ENCODE measurements around the gene MAML3. TPM values are rescaled to one million over a fixed set of nuclear protein-coding genes. Genes with fewer than 3 reads are reported as not detected.

Gene MAML3
- total and polyA plus RNA-seq, 2 experiments from 2014 or later, result 1.7 to 6.5 TPM

DNA sequence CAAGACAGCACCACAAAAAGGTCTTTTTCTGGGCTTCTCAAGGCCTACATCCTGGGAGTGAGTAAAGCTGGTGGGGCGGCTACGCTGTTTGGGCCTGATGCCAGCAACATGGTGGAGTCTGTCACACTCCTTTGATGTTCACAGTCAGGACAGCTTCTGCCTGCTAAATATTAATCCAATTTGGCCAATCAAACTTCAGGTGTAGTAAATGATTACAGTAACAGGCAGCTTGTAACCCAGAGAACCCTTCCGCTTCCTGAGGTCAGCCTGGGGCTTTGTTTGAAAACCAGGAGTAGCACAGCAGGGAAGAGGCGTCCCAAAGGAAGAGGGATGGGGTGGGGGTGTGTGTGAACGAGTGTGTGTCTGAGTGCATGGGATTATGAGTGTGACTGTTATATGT, 220.4 kb downstream of the MAML3 start:
- Histone ChIP-seq H3F3A (replicated peaks; ENCODE audit: low read depth) (no peaks in the 10 kb centered on the region), H2AFZ (no peak overlapping the region), H3K4me1 (ENCODE audit: insufficient read depth) (peaks cover 19% of the 10 kb centered on the region), H4K20me1 (replicated peaks; ENCODE audit: insufficient read depth) (no peaks in the 10 kb centered on the region), H3K27ac (ENCODE audit: low read depth) (no peak overlapping the region), H3K36me3 (ENCODE audit: insufficient read depth) (no peaks in the 10 kb centered on the region), H3K4me2 (peak overlapping the region; percentile 24), H3K9me2 (ENCODE audit: insufficient read depth) (no peaks in the 10 kb centered on the region), H3K79me2 (replicated peaks; ENCODE audit: insufficient read depth) (no peaks in the 10 kb centered on the region), H3K27me3 (ENCODE audit: insufficient read depth) (no peaks in the 10 kb centered on the region), H3K4me3 (no peak overlapping the region)
- no peaks in the 10 kb centered on the region for H3K36me3 Mint-ChIP-seq (ENCODE audit: low read depth)
- no peak overlapping the region for H3K4me3 Mint-ChIP-seq
- H3K27ac Mint-ChIP-seq, result no peak overlapping the region
- DNase-seq (ENCODE audit: low spot score) (peak; percentile 39), ATAC-seq (peak; percentile 76)
- H3K27me3 Mint-ChIP-seq (ENCODE audit: insufficient read depth, low read depth, poor library complexity), result peaks cover 8% of the 10 kb centered on the region
- TF ChIP-seq ETS1 (IDR thresholded peaks at IDR 0.05) (no peak), CTCF (conservative IDR thresholded peaks at IDR 0.05; ENCODE audit: low read depth in 2 of 2) (no peak), STAT1 (IDR thresholded peaks at IDR 0.05; ENCODE audit: unreplicated experiment) (no peak), ZNF331 (CRISPR knock-in tag; IDR thresholded peaks at IDR 0.05; ENCODE audit: low read depth) (no peak), EZH2phosphoT487 (IDR thresholded peaks at IDR 0.05; ENCODE audit: unreplicated experiment) (no peak), ZNF114 (CRISPR knock-in tag; IDR thresholded peaks at IDR 0.05) (no peak), NANOG (IDR thresholded peaks at IDR 0.05; ENCODE audit: borderline replicate concordance) (no peak)
- peaks cover 8% of the 10 kb centered on the region for H3K4me1 Mint-ChIP-seq
- no peaks in the 10 kb centered on the region for H3K9me3 Mint-ChIP-seq

DNA sequence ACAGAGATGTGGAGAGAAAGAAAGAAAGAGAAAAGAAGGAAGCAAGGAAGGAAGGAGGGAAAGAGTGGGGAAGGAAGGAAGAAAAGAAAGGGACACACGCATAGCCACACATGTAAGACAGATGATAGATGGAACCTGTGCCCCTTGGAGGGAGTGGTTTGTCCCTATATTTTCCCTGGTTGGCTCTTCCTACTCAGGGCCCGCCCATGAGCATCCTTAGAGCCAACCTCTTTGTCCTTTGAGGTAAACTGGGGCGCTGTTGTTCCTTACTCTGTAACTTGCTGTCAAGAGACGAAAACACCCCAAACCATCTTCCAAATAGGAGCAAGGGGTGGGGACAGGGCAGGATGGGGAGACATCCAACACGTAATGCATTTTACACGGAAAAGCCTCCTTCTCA, 220.9 kb downstream of the MAML3 start:
- H3K27me3 Mint-ChIP-seq (ENCODE audit: insufficient read depth, low read depth, poor library complexity), result peaks cover 7% of the 10 kb centered on the region
- H3K27ac Mint-ChIP-seq, result no peak overlapping the region
- H3K79me2 ChIP-seq (replicated peaks; ENCODE audit: insufficient read depth), result no peaks in the 10 kb centered on the region
- no peaks in the 10 kb centered on the region for H3F3A ChIP-seq (replicated peaks; ENCODE audit: low read depth)
- H4K20me1 ChIP-seq (replicated peaks; ENCODE audit: insufficient read depth), result no peaks in the 10 kb centered on the region
- H3K9me3 Mint-ChIP-seq, result no peaks in the 10 kb centered on the region
- H3K36me3 ChIP-seq (ENCODE audit: insufficient read depth), result no peaks in the 10 kb centered on the region
- no peaks in the 10 kb centered on the region for H3K36me3 Mint-ChIP-seq (ENCODE audit: low read depth)
- H3K27ac ChIP-seq (ENCODE audit: low read depth), result no peak overlapping the region
- H3K4me3 ChIP-seq, result no peak overlapping the region
- H3K4me2 ChIP-seq, result peak overlapping the region; percentile 35
- H3K4me3 Mint-ChIP-seq, result no peak overlapping the region
- peak; percentile 92 for ATAC-seq
- no peaks in the 10 kb centered on the region for H3K9me2 ChIP-seq (ENCODE audit: insufficient read depth)
- H3K4me1 Mint-ChIP-seq, result peaks cover 8% of the 10 kb centered on the region
- peak; percentile 63 for DNase-seq (ENCODE audit: low spot score)
- H3K27me3 ChIP-seq (ENCODE audit: insufficient read depth), result no peaks in the 10 kb centered on the region
- TF ChIP-seq ZNF331 (CRISPR knock-in tag; IDR thresholded peaks at IDR 0.05; ENCODE audit: low read depth), result no peak
- TF ChIP-seq NANOG (IDR thresholded peaks at IDR 0.05; ENCODE audit: borderline replicate concordance), result no peak
- no peak for TF ChIP-seq ETS1 (IDR thresholded peaks at IDR 0.05)
- TF ChIP-seq ZNF114 (CRISPR knock-in tag; IDR thresholded peaks at IDR 0.05), result no peak
- 0 out of 4 replicates have a peak, but pooled peaks of 1 of the 2 experiments have one; percentile 7 for TF ChIP-seq CTCF (conservative IDR thresholded peaks at IDR 0.05; ENCODE audit: low read depth in 2 of 2)
- H2AFZ ChIP-seq, result no peak overlapping the region
- peaks cover 19% of the 10 kb centered on the region for H3K4me1 ChIP-seq (ENCODE audit: insufficient read depth)
